ENCODE data around the gene MRPL24. TPM values are rescaled to one million over a fixed set of nuclear protein-coding genes. Genes with fewer than 3 reads are reported as not detected.

MRPL24 gene
- total and polyA plus RNA-seq, 10 donors = 15.2 to 83.5 (median 41.0) TPM

DNA sequence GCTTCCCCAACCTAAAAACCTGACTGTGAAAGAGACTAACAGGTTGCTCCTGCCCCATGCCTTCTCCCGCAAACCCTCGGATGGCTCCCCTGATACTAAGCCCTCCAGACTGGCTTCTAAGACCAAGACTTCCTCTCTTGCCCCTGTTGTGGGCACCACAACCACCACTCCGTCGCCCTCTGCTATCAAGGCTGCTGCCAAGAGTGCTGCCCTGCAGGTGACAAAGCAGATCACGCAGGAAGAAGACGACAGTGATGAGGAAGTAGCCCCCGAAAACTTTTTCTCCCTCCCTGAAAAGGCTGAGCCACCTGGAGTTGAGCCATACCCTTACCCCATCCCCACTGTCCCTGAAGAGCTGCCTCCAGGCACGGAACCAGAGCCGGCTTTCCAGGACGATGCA, 45.8 kb upstream of the MRPL24 start:
- no peak overlapping the region for H3K4me3 ChIP-seq
- TF ChIP-seq POLR2AphosphoS5 (IDR thresholded peaks at IDR 0.05) = peak in 1 of 3 donors; percentile 20
- TF ChIP-seq, protein P1, sequence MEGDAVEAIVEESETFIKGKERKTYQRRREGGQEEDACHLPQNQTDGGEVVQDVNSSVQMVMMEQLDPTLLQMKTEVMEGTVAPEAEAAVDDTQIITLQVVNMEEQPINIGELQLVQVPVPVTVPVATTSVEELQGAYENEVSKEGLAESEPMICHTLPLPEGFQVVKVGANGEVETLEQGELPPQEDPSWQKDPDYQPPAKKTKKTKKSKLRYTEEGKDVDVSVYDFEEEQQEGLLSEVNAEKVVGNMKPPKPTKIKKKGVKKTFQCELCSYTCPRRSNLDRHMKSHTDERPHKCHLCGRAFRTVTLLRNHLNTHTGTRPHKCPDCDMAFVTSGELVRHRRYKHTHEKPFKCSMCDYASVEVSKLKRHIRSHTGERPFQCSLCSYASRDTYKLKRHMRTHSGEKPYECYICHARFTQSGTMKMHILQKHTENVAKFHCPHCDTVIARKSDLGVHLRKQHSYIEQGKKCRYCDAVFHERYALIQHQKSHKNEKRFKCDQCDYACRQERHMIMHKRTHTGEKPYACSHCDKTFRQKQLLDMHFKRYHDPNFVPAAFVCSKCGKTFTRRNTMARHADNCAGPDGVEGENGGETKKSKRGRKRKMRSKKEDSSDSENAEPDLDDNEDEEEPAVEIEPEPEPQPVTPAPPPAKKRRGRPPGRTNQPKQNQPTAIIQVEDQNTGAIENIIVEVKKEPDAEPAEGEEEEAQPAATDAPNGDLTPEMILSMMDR (IDR thresholded peaks at IDR 0.05 in 8 of 11, conservative IDR thresholded peaks at IDR 0.05 in 3 of 11) = no peak
- H3K9me3 ChIP-seq = no peaks in the 10 kb centered on the region
- intact Hi-C loops (cut with DNase I; ENCODE audit: low total_unique reads) = no loop called here
- DNase-seq = no peak
- peaks cover 4 to 100% (median 62%) of the 10 kb centered on the region in 6 donors for H3K36me3 ChIP-seq
- 35 to 79% (median 50%) methylated on average over 10 of the region's 10 CpGs for WGBS, 5 donors
- no peaks in the 10 kb centered on the region for H3K27me3 ChIP-seq (replicated peaks in 1 of 7)
- H3K4me1 ChIP-seq = peaks cover 0 to 37% (median 6%) of the 10 kb centered on the region in 6 donors
- no peak overlapping the region for H3K27ac ChIP-seq

DNA sequence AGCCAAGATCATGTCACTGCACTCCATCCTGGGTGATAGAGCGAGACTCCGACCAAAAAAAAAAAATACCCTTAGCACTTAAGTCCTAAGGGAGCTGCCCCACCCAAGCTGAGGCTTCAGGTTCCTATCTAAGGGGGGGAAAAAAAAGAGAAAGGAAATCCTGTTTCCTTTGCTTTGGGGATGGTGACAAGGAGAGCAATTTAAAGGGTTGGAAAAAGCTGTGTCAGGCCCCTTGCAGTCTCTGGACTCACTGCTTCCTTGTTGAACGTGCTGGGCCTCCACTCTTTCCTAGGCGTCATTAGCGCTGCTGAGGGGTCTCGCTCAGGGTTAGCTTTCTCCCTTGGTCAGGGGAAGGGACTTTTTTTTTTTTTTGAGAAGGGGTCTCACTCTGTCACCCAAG, 44.6 kb upstream of the MRPL24 start:
- intact Hi-C loops (cut with DNase I; ENCODE audit: low total_unique reads) = no loop called here
- TF ChIP-seq POLR2A (IDR thresholded peaks at IDR 0.05) = no peak
- no peak for TF ChIP-seq POLR2AphosphoS5 (IDR thresholded peaks at IDR 0.05)
- TF ChIP-seq, protein P1 (IDR thresholded peaks at IDR 0.05 in 8 of 11, conservative IDR thresholded peaks at IDR 0.05 in 3 of 11) = no peak
- Histone ChIP-seq H3K4me3 (no peak overlapping the region), H3K27ac (no peak overlapping the region), H3K9me3 (no peaks in the 10 kb centered on the region), H3K27me3 (replicated peaks in 1 of 7) (no peaks in the 10 kb centered on the region), H3K4me1 (peaks cover 0 to 49% (median 11%) of the 10 kb centered on the region in 6 donors), H3K36me3 (peaks cover 4 to 100% (median 52%) of the 10 kb centered on the region in 6 donors)
- 66 to 79% (median 73%) methylated on average over 6 of the region's 6 CpGs for WGBS, 5 donors
- DNase-seq = no peak

DNA sequence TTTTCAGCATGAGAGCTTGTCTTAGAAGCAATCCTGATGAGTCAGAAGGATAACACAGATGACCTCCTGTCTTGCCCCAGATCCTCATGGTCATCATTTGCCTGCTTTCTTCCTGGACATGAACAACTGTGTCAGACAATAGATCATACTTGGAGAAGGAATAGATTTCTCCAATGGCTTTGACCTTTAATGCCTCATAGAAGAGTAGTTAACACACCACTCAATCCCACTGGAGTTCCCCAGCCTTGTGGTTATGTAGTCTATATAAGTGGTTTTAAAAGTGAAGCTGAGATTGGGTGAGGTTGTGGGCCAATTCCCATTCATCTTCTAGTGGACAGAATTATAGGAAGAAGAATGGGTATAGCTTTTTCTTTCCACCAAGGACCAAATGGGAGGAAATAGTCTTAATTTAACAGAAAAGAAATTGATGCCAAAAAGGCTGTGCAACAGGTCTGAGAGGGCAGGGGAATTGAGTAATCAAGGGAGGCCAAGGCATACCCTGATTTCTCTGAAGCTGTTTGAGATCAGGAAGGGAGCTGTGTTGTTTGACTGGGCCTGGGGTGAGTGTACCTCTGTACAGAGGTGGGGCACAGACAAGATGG, 40.8 kb upstream of the MRPL24 start:
- peak overlapping the region in 1 of 8 donors; percentile 14 for H3K27ac ChIP-seq
- DNase-seq = no peak
- no peak for TF ChIP-seq POLR2A (IDR thresholded peaks at IDR 0.05)
- H3K36me3 ChIP-seq = peaks cover 0 to 91% (median 31%) of the 10 kb centered on the region in 6 donors
- no peaks in the 10 kb centered on the region for H3K9me3 ChIP-seq
- H3K4me1 ChIP-seq = peaks cover 6 to 78% (median 29%) of the 10 kb centered on the region in 6 donors
- intact Hi-C loops (cut with DNase I; ENCODE audit: low total_unique reads) = no loop called here
- no peak overlapping the region for H3K4me3 ChIP-seq
- H3K27me3 ChIP-seq (replicated peaks in 1 of 7) = no peaks in the 10 kb centered on the region

DNA sequence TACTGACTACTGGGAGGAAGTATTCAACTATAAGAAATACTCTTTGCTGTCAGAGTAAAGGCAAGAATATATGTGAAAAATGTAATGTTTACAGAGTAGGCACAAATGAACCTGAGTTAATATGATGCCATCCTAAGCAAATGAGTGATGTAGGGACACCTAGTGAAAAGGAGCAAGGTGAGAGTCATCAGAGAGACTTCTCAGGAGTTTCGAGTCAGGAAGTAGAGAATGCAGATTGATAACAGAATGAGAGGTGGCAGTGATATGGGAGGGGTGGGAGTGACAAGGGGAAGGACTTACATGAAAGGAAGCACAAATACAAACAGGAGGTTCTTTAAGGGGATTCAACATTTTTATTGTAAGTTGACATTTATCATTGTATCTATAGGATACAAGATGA, 36.7 kb upstream of the MRPL24 start:
- TF ChIP-seq POLR2A (IDR thresholded peaks at IDR 0.05) = no peak
- no peak for TF ChIP-seq POLR2AphosphoS5 (IDR thresholded peaks at IDR 0.05)
- TF ChIP-seq, protein P1 (IDR thresholded peaks at IDR 0.05 in 8 of 11, conservative IDR thresholded peaks at IDR 0.05 in 3 of 11) = no peak
- intact Hi-C loops (cut with DNase I; ENCODE audit: low total_unique reads) = no loop called here
- 49 to 61% (median 58%) methylated on average over 1 of the region's 1 CpG for WGBS, 5 donors
- Histone ChIP-seq H3K9me3 (no peaks in the 10 kb centered on the region), H3K4me1 (peaks cover 6 to 88% (median 51%) of the 10 kb centered on the region in 6 donors), H3K27me3 (replicated peaks in 1 of 7) (no peaks in the 10 kb centered on the region), H3K27ac (no peak overlapping the region), H3K36me3 (peaks cover 0 to 71% (median 5%) of the 10 kb centered on the region in 6 donors), H3K4me3 (no peak overlapping the region)
- DNase-seq = no peak

All from spleen (tissue), 11 donors.